ENCODE data around the gene PRR12. TPM values are rescaled to one million over a fixed set of nuclear protein-coding genes. Genes with fewer than 3 reads are reported as not detected.

PRR12 gene
- total and polyA plus RNA-seq, 7 experiments from 2014 or later = 0.25 to 69.4 (median 51.8) TPM

GRCh38 chr19:49672131-49672919, 81.3 kb downstream of the PRR12 start:
- Histone ChIP-seq H3K4me3 (ENCODE audit: low read length) (no peak overlapping the region), H3K27me3 (ENCODE audit: control insufficient read depth in 2 of 2, insufficient read depth in 2 of 2, low read length in 2 of 2) (no peaks in the 10 kb centered on the region), H3K9me3 (ENCODE audit: control insufficient read depth in 2 of 3, low read length in 3 of 3) (no peaks in the 10 kb centered on the region), H3K4me1 (ENCODE audit: control insufficient read depth in 2 of 2, insufficient read depth in 2 of 2, low read length in 2 of 2) (peaks cover 0 to 6% of the 10 kb centered on the region in 2 donors), H3K27ac (ENCODE audit: low read depth, low read length) (no peak overlapping the region), H3K36me3 (ENCODE audit: control insufficient read depth in 2 of 3, insufficient read depth in 3 of 3, low read length in 3 of 3) (peaks cover 0 to 16% (median 0%) of the 10 kb centered on the region in 3 experiments)
- POLR2A ChIA-PET = interaction anchor here (0.6 to 8.5 kb wide), 8 partner anchors 8 to 231 kb away, joined by 3 to 91 read pairs (median 6); partner anchors contain the start of genes BCL2L12, IRF3, NOSIP and PRRG2
- peaks cover 0 to 7% (median 4%) of the 10 kb centered on the region in 5 donors for H3K36me3 Mint-ChIP-seq
- H3K27ac Mint-ChIP-seq = peak overlapping the region in 5 of 9 donors; percentile 45 to 90 (median 71)
- intact Hi-C loops (cut with micrococcal nuclease) = loop anchor here (1.0 to 10.0 kb wide), 3 partner anchors 166 to 1038 kb away; partner anchors contain the start of gene DBP (in 1 of the 2)
- peaks cover 10 to 29% (median 20%) of the 10 kb centered on the region in 7 donors for H3K4me1 Mint-ChIP-seq
- H3K27me3 Mint-ChIP-seq = no peaks in the 10 kb centered on the region
- H3K4me3 Mint-ChIP-seq = peak overlapping the region in 2 of 10 donors; percentile 21 to 73
- CTCF ChIA-PET = interaction anchor here (0.5 to 4.4 kb wide), 10 partner anchors 9 to 426 kb away, joined by 3 to 27 read pairs (median 4); partner anchors contain the start of gene RRAS
- no peak for ATAC-seq
- H3K9me3 Mint-ChIP-seq = no peaks in the 10 kb centered on the region
- DNase-seq = peak; percentile 50 to 80 (median 67)

Other genes with a start within 250 kb of the PRR12 start
- gene TEAD2, start 228.8 kb upstream of the PRR12 start, total RNA-seq = under 1 TPM in 1 of 5 experiments, not detected in 4; 0.29 TPM
- gene TEAD2, start 228.8 kb upstream of the PRR12 start, polyA plus RNA-seq = not detected
- gene DKKL1, start 227.3 kb upstream of the PRR12 start, total RNA-seq = not detected
- not detected for gene DKKL1, start 227.3 kb upstream of the PRR12 start, polyA plus RNA-seq
- under 1 TPM in 3 of 5 experiments, not detected in 2; 0.27 to 0.97 (median 0.42) TPM for gene KASH5, start 202.9 kb upstream of the PRR12 start, total RNA-seq
- gene KASH5, start 202.9 kb upstream of the PRR12 start, polyA plus RNA-seq = not detected
- not detected for gene PTH2, start 167.7 kb upstream of the PRR12 start, total RNA-seq
- gene PTH2, start 167.7 kb upstream of the PRR12 start, polyA plus RNA-seq = not detected
- gene GFY, start 165.8 kb upstream of the PRR12 start, total RNA-seq = not detected
- gene GFY, start 165.8 kb upstream of the PRR12 start, polyA plus RNA-seq = not detected
- gene SLC17A7, start 149.7 kb upstream of the PRR12 start, total RNA-seq = under 1 TPM in 2 of 5 experiments, not detected in 3; 0.12 to 0.22 TPM
- gene SLC17A7, start 149.7 kb upstream of the PRR12 start, polyA plus RNA-seq = not detected
- 100 to 1,000 TPM; 136 to 183 (median 159) TPM for gene PIH1D1, start 139.4 kb upstream of the PRR12 start, total RNA-seq
- 10 to 100 TPM; 62.7 to 91.8 TPM for gene PIH1D1, start 139.4 kb upstream of the PRR12 start, polyA plus RNA-seq
- gene ALDH16A1, start 138.0 kb upstream of the PRR12 start, total RNA-seq = 10 to 100 TPM; 27.6 to 38.1 (median 33.3) TPM
- gene ALDH16A1, start 138.0 kb upstream of the PRR12 start, polyA plus RNA-seq = 10 to 100 TPM; 28.3 to 37.8 TPM
- 100 to 1,000 TPM in 3 of 5 experiments, 10 to 100 TPM in 2; 90.6 to 401 (median 280) TPM for gene FLT3LG, start 117.0 kb upstream of the PRR12 start, total RNA-seq
- 100 to 1,000 TPM; 148 to 168 TPM for gene FLT3LG, start 117.0 kb upstream of the PRR12 start, polyA plus RNA-seq
- 1,000 to 10,000 TPM; 2,467 to 6,044 (median 5,762) TPM for gene RPL13A, start 103.6 kb upstream of the PRR12 start, total RNA-seq
- gene RPL13A, start 103.6 kb upstream of the PRR12 start, polyA plus RNA-seq = 1,000 to 10,000 TPM; 3,356 to 4,438 TPM
- gene RPS11, start 94.7 kb upstream of the PRR12 start, total RNA-seq = 1,000 to 10,000 TPM; 2,065 to 3,362 (median 2,972) TPM
- gene RPS11, start 94.7 kb upstream of the PRR12 start, polyA plus RNA-seq = 1,000 to 10,000 TPM; 2,125 to 2,254 TPM
- 100 to 1,000 TPM in 1 of 5 experiments, 10 to 100 TPM in 3, 1 to 10 TPM in 1; 8.2 to 177 (median 47.5) TPM for gene FCGRT, start 78.5 kb upstream of the PRR12 start, total RNA-seq
- gene FCGRT, start 78.5 kb upstream of the PRR12 start, polyA plus RNA-seq = 100 to 1,000 TPM; 117 to 129 TPM
- 10 to 100 TPM in 1 of 5 experiments, 1 to 10 TPM in 4; 1.9 to 14.5 (median 3.5) TPM for gene RCN3, start 63.2 kb upstream of the PRR12 start, total RNA-seq
- gene RCN3, start 63.2 kb upstream of the PRR12 start, polyA plus RNA-seq = 10 to 100 TPM in 1 of 2 donors, 1 to 10 TPM in 1; 6.9 to 12.3 TPM
- 100 to 1,000 TPM; 222 to 267 (median 228) TPM for gene NOSIP, start 10.6 kb upstream of the PRR12 start, total RNA-seq
- 1,000 to 10,000 TPM in 1 of 2 donors, 100 to 1,000 TPM in 1; 933 to 1,232 TPM for gene NOSIP, start 10.6 kb upstream of the PRR12 start, polyA plus RNA-seq
- gene PRRG2, start 9.9 kb upstream of the PRR12 start, total RNA-seq = 1 to 10 TPM in 2 of 5 experiments, under 1 TPM in 3; 0.44 to 2.9 (median 0.58) TPM
- gene PRRG2, start 9.9 kb upstream of the PRR12 start, polyA plus RNA-seq = under 1 TPM in 1 of 2 donors, not detected in 1; 0.30 TPM
- 10 to 100 TPM; 11.0 to 18.6 (median 13.8) TPM for gene RRAS, start 49.0 kb downstream of the PRR12 start, total RNA-seq
- 10 to 100 TPM; 31.8 to 37.0 TPM for gene RRAS, start 49.0 kb downstream of the PRR12 start, polyA plus RNA-seq
- 10 to 100 TPM; 35.0 to 74.9 (median 48.8) TPM for gene SCAF1, start 51.0 kb downstream of the PRR12 start, total RNA-seq
- 1 to 10 TPM; 1.4 to 3.7 TPM for gene SCAF1, start 51.0 kb downstream of the PRR12 start, polyA plus RNA-seq
- gene IRF3, start 74.7 kb downstream of the PRR12 start, total RNA-seq = 100 to 1,000 TPM; 176 to 346 (median 212) TPM
- gene IRF3, start 74.7 kb downstream of the PRR12 start, polyA plus RNA-seq = 10 to 100 TPM; 55.5 to 80.7 TPM
- 10 to 100 TPM; 11.3 to 57.2 (median 22.6) TPM for gene BCL2L12, start 74.8 kb downstream of the PRR12 start, total RNA-seq
- gene BCL2L12, start 74.8 kb downstream of the PRR12 start, polyA plus RNA-seq = 10 to 100 TPM; 11.4 to 14.8 TPM
- 100 to 1,000 TPM in 1 of 5 experiments, 10 to 100 TPM in 4; 73.1 to 169 (median 95.3) TPM for gene PRMT1, start 86.1 kb downstream of the PRR12 start, total RNA-seq
- 100 to 1,000 TPM; 126 to 145 TPM for gene PRMT1, start 86.1 kb downstream of the PRR12 start, polyA plus RNA-seq
- gene ADM5, start 98.4 kb downstream of the PRR12 start, total RNA-seq = 1 to 10 TPM; 2.8 to 7.5 (median 4.6) TPM
- under 1 TPM in 1 of 2 donors, not detected in 1; 0.34 TPM for gene ADM5, start 98.4 kb downstream of the PRR12 start, polyA plus RNA-seq
- gene CPT1C, start 99.9 kb downstream of the PRR12 start, total RNA-seq = 1 to 10 TPM in 4 of 5 experiments, under 1 TPM in 1; 0.96 to 6.0 (median 1.5) TPM
- 1 to 10 TPM in 1 of 2 donors, not detected in 1; 1.7 TPM for gene CPT1C, start 99.9 kb downstream of the PRR12 start, polyA plus RNA-seq
- 1 to 10 TPM; 1.4 to 3.6 (median 2.8) TPM for gene TSKS, start 172.1 kb downstream of the PRR12 start, total RNA-seq
- gene TSKS, start 172.1 kb downstream of the PRR12 start, polyA plus RNA-seq = 1 to 10 TPM in 1 of 2 donors, under 1 TPM in 1; 0.51 to 1.1 TPM
- gene AP2A1, start 175.8 kb downstream of the PRR12 start, total RNA-seq = 10 to 100 TPM; 38.2 to 83.3 (median 56.7) TPM
- 1 to 10 TPM; 3.8 to 8.3 TPM for gene AP2A1, start 175.8 kb downstream of the PRR12 start, polyA plus RNA-seq
- 10 to 100 TPM; 16.0 to 28.4 (median 26.8) TPM for gene FUZ, start 222.1 kb downstream of the PRR12 start, total RNA-seq
- 1 to 10 TPM; 3.8 to 6.3 TPM for gene FUZ, start 222.1 kb downstream of the PRR12 start, polyA plus RNA-seq
- gene MED25, start 227.1 kb downstream of the PRR12 start, total RNA-seq = 10 to 100 TPM; 36.8 to 75.2 (median 55.4) TPM
- 10 to 100 TPM; 10.8 to 16.7 TPM for gene MED25, start 227.1 kb downstream of the PRR12 start, polyA plus RNA-seq

Measured in naive thymus-derived CD4-positive, alpha-beta T cell (primary cell).